Measurements from ENCODE around the gene RAB28.
A peak's percentile ranks its signal among the peaks of the same experiment; 100 is the strongest.

RAB28 gene

DNA sequence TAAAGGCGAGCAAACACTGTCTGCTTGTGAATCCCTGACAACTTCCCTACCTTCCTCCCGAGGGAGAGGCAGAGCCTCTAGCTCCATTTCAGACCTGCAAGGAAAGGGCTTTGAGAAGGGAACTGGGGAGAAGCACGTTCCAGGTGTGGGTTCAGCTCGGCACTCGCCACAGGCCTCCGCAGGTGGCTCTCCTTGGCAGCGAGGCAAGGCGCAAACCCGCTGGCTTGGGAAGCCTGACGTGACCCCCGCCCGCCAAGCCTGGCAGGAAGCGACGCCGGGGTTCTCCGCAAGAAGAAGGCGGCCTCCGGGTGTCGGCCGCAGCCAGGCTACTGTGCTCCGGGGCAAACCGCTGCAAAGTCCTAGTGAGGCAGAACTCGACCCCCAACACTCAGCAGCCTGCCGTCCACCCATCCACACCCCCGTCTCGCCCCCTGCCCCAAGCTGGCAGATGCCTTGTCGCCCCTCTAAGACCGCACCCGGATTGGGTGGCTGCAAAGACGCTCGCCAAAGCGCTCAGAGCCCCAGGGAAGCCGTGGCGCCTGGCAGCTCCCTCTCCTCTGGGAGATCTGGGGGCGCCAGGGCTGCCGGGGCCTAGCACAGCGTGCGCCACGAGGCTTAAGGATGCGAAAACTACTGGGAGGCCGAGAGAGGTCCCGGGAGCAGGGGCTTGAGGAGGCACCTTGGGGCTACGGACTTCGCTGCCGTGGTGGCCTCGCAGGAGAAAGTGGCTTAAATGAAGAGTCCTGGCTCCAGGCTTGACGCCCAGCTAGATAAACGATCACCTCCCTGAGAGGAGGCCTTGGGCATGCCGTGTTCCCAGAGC, 38.4 kb upstream of the RAB28 start:
- no peak overlapping the region for H3K4me2 ChIP-seq (ENCODE audit: low read depth, low read length, poor library complexity, severe bottlenecking)
- no peak for TF ChIP-seq EZH2phosphoT487 (IDR thresholded peaks at IDR 0.05; ENCODE audit: borderline replicate concordance)
- TF ChIP-seq, protein P1, sequence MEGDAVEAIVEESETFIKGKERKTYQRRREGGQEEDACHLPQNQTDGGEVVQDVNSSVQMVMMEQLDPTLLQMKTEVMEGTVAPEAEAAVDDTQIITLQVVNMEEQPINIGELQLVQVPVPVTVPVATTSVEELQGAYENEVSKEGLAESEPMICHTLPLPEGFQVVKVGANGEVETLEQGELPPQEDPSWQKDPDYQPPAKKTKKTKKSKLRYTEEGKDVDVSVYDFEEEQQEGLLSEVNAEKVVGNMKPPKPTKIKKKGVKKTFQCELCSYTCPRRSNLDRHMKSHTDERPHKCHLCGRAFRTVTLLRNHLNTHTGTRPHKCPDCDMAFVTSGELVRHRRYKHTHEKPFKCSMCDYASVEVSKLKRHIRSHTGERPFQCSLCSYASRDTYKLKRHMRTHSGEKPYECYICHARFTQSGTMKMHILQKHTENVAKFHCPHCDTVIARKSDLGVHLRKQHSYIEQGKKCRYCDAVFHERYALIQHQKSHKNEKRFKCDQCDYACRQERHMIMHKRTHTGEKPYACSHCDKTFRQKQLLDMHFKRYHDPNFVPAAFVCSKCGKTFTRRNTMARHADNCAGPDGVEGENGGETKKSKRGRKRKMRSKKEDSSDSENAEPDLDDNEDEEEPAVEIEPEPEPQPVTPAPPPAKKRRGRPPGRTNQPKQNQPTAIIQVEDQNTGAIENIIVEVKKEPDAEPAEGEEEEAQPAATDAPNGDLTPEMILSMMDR (conservative IDR thresholded peaks at IDR 0.05; ENCODE audit: low read length): no peak
- no peak overlapping the region for H2AFZ ChIP-seq (ENCODE audit: low read length)
- H3K79me2 ChIP-seq (ENCODE audit: insufficient read depth, low read length): no peaks in the 10 kb centered on the region
- H4K20me1 ChIP-seq (ENCODE audit: insufficient read depth, low read length, poor library complexity, severe bottlenecking): no peaks in the 10 kb centered on the region
- H3K4me1 ChIP-seq (ENCODE audit: insufficient read depth, low read length, poor library complexity, severe bottlenecking): no peaks in the 10 kb centered on the region
- H3K9ac ChIP-seq (ENCODE audit: low read depth, low read length, poor library complexity, severe bottlenecking): no peak overlapping the region
- H3F3A ChIP-seq (ENCODE audit: low read depth): no peaks in the 10 kb centered on the region
- H3K27me3 ChIP-seq (ENCODE audit: insufficient read depth, low read length, poor library complexity, severe bottlenecking): no peaks in the 10 kb centered on the region
- no peak overlapping the region for H3K4me3 ChIP-seq (ENCODE audit: low read length, poor library complexity, severe bottlenecking)
- H3K9me2 ChIP-seq (replicated peaks; ENCODE audit: low read depth, low read length): no peaks in the 10 kb centered on the region
- no peaks in the 10 kb centered on the region for H3K9me3 ChIP-seq (ENCODE audit: insufficient read depth, low read depth, low read length)
- no peaks in the 10 kb centered on the region for H3K36me3 ChIP-seq (ENCODE audit: insufficient read depth, low read length)

DNA sequence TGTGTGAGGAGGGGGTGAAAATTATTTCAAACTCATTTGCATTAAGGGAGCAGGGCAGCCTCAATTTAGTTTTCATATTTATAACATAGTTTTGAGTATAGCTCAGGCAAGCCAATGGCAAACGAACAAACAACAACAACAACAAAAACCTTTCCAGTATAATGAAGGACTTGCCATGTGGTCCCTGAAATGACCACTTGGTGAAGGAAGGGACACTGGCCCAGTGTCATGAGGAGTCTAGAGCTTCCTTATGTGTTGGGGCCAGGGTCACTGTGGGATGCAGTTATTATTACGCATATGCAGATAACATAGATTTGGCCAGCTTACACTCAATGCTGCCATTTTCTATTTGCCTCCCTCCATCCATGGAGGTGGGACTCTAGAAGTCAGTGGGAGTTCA, 36.9 kb upstream of the RAB28 start:
- H3K36me3 ChIP-seq (ENCODE audit: insufficient read depth, low read length): no peaks in the 10 kb centered on the region
- H3K9ac ChIP-seq (ENCODE audit: low read depth, low read length, poor library complexity, severe bottlenecking): no peak overlapping the region
- H3F3A ChIP-seq (ENCODE audit: low read depth): no peaks in the 10 kb centered on the region
- H3K4me2 ChIP-seq (ENCODE audit: low read depth, low read length, poor library complexity, severe bottlenecking): no peak overlapping the region
- H3K4me3 ChIP-seq (ENCODE audit: low read length, poor library complexity, severe bottlenecking): no peak overlapping the region
- H3K79me2 ChIP-seq (ENCODE audit: insufficient read depth, low read length): no peaks in the 10 kb centered on the region
- H3K27me3 ChIP-seq (ENCODE audit: insufficient read depth, low read length, poor library complexity, severe bottlenecking): no peaks in the 10 kb centered on the region
- H2AFZ ChIP-seq (ENCODE audit: low read length): 0 out of 2 replicates have a peak overlapping the region, but pooled peaks have one; percentile 9
- H3K9me2 ChIP-seq (replicated peaks; ENCODE audit: low read depth, low read length): no peaks in the 10 kb centered on the region
- no peaks in the 10 kb centered on the region for H4K20me1 ChIP-seq (ENCODE audit: insufficient read depth, low read length, poor library complexity, severe bottlenecking)
- TF ChIP-seq EZH2phosphoT487 (IDR thresholded peaks at IDR 0.05; ENCODE audit: borderline replicate concordance): no peak
- TF ChIP-seq, protein P1 (conservative IDR thresholded peaks at IDR 0.05; ENCODE audit: low read length): no peak
- H3K4me1 ChIP-seq (ENCODE audit: insufficient read depth, low read length, poor library complexity, severe bottlenecking): no peaks in the 10 kb centered on the region
- H3K9me3 ChIP-seq (ENCODE audit: insufficient read depth, low read depth, low read length): no peaks in the 10 kb centered on the region

DNA sequence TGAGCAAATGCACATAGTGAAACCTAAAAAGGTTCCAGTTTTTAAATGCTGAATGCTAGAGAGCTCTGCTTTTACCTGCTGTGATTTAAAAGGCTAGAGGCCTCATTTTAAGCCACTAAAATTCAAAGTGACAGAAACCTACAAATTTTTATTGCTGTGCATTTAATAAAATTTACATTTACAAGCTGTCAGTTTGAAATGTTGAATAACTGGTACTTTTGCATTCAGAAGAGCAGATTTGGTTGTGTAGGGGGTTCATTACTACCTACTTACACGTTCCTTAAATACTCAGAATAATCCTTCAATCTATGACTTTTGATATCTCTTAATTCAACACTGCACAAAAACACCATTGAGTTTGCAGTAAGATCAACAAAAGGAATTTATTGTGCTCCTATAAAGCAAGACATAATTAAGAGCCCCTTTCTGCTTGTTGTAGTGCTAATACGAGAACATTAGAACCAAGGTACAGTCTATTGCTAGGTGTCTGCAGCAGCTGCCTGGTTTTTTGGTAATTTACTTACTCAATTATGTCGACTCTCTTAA, 32.2 kb upstream of the RAB28 start:
- H3F3A ChIP-seq (ENCODE audit: low read depth): no peaks in the 10 kb centered on the region
- H2AFZ ChIP-seq (ENCODE audit: low read length): no peak overlapping the region
- H3K79me2 ChIP-seq (ENCODE audit: insufficient read depth, low read length): no peaks in the 10 kb centered on the region
- H4K20me1 ChIP-seq (ENCODE audit: insufficient read depth, low read length, poor library complexity, severe bottlenecking): no peaks in the 10 kb centered on the region
- no peaks in the 10 kb centered on the region for H3K36me3 ChIP-seq (ENCODE audit: insufficient read depth, low read length)
- no peaks in the 10 kb centered on the region for H3K9me3 ChIP-seq (ENCODE audit: insufficient read depth, low read depth, low read length)
- no peaks in the 10 kb centered on the region for H3K4me1 ChIP-seq (ENCODE audit: insufficient read depth, low read length, poor library complexity, severe bottlenecking)
- H3K27me3 ChIP-seq (ENCODE audit: insufficient read depth, low read length, poor library complexity, severe bottlenecking): no peaks in the 10 kb centered on the region
- no peak overlapping the region for H3K9ac ChIP-seq (ENCODE audit: low read depth, low read length, poor library complexity, severe bottlenecking)
- no peak overlapping the region for H3K4me3 ChIP-seq (ENCODE audit: low read length, poor library complexity, severe bottlenecking)
- H3K4me2 ChIP-seq (ENCODE audit: low read depth, low read length, poor library complexity, severe bottlenecking): no peak overlapping the region
- TF ChIP-seq, protein P1 (conservative IDR thresholded peaks at IDR 0.05; ENCODE audit: low read length): no peak
- TF ChIP-seq EZH2phosphoT487 (IDR thresholded peaks at IDR 0.05; ENCODE audit: borderline replicate concordance): no peak
- H3K9me2 ChIP-seq (replicated peaks; ENCODE audit: low read depth, low read length): no peaks in the 10 kb centered on the region

All from Loucy (cell line).